ENCODE measurements around the gene CST5. TPM values are rescaled to one million over a fixed set of nuclear protein-coding genes. Genes with fewer than 3 reads are reported as not detected.

The CST5 gene, protein sequence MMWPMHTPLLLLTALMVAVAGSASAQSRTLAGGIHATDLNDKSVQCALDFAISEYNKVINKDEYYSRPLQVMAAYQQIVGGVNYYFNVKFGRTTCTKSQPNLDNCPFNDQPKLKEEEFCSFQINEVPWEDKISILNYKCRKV
- not detected for total RNA-seq

DNA sequence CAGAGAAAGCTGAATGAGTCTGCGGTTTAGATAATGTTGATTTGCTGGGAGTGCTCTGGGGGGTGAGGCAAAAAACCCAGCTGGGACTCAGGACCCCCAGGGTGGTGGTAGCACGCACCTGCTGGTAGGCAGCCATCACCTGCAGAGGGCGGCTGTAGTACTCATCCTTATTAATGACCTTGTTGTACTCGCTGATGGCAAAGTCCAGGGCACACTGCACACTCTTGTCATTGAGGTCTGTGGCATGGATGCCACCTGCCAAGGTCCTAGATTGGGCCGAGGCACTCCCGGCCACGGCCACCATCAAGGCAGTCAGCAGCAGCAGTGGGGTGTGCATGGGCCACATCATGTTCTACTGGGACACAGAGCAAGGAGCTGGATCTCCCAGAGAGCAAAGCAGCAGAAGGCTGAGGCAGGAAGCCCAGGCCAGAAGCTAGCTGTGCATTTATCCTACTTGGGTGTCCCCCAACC, at the start of gene CST5:
Gene CST5 (minus strand): TSS at position 421 of the 471 bp plus-strand sequence. CDS start 72 bp downstream, at position 349.
- ATAC-seq = no peak
- Mint-ChIP-seq H3K27me3 (no peaks in the 10 kb centered on the region), H3K9me3 (ENCODE audit: low read depth) (no peaks in the 10 kb centered on the region), H3K36me3 (ENCODE audit: low read depth) (no peaks in the 10 kb centered on the region), H3K27ac (no peak within 1 kb of the TSS), H3K4me3 (no peak within 1 kb of the TSS), H3K4me1 (peaks cover 21% of the 10 kb centered on the region)
- intact Hi-C loops (cut with DNase I, micrococcal nuclease) = loop anchor here in 1 of 2 experiments (5.0 to 10.0 kb wide), 2 partner anchors 38 to 75 kb away; no protein-coding TSS in a partner anchor
- ChIA-PET CTCF (interaction anchor here (0.6 kb wide), 1 partner anchor 222 kb away, joined by 3 read pairs; no protein-coding TSS in a partner anchor), POLR2A (no interaction called here)
- DNase-seq = no peak

- H3K4me1 Mint-ChIP-seq = peaks cover 25% of the 10 kb centered on the region
- no peaks in the 10 kb centered on the region for H3K36me3 Mint-ChIP-seq (ENCODE audit: low read depth)
- DNase-seq (peak; percentile 73), ATAC-seq (peak; percentile 96)
- H3K27me3 Mint-ChIP-seq = no peaks in the 10 kb centered on the region
- no peak overlapping the region for H3K4me3 Mint-ChIP-seq
- ChIA-PET CTCF (interaction anchor here (0.7 to 2.9 kb wide), 2 partner anchors 9 to 40 kb away, joined by 3 to 17 read pairs; no protein-coding TSS in a partner anchor), POLR2A (no interaction called here)
- H3K9me3 Mint-ChIP-seq (ENCODE audit: low read depth) = peaks cover 5% of the 10 kb centered on the region
- H3K27ac Mint-ChIP-seq = no peak overlapping the region
- intact Hi-C loops (cut with DNase I, micrococcal nuclease) = no loop called here
Observed at GRCh38 chr20:23928788-23929187, 49.2 kb upstream of the CST5 start.

- no peaks in the 10 kb centered on the region for H3K36me3 Mint-ChIP-seq (ENCODE audit: low read depth)
- H3K27ac Mint-ChIP-seq = no peak overlapping the region
- CTCF ChIA-PET = interaction anchor here (0.7 to 2.9 kb wide), 2 partner anchors 10 to 39 kb away, joined by 3 to 17 read pairs; no protein-coding TSS in a partner anchor
- no peak overlapping the region for H3K4me3 Mint-ChIP-seq
- H3K4me1 Mint-ChIP-seq = peaks cover 25% of the 10 kb centered on the region
- DNase-seq = no peak
- H3K9me3 Mint-ChIP-seq (ENCODE audit: low read depth) = peaks cover 5% of the 10 kb centered on the region
- intact Hi-C loops (cut with DNase I, micrococcal nuclease) = no loop called here
- H3K27me3 Mint-ChIP-seq = no peaks in the 10 kb centered on the region
- POLR2A ChIA-PET = no interaction called here
- ATAC-seq = peak; percentile 8
Observed at GRCh38 chr20:23928353-23928752, 48.8 kb upstream of the CST5 start.

- ChIA-PET CTCF (interaction anchor here (1.6 to 2.9 kb wide), 2 partner anchors 11 kb away, joined by 5 to 17 read pairs; no protein-coding TSS in a partner anchor), POLR2A (no interaction called here)
- peaks cover 5% of the 10 kb centered on the region for H3K9me3 Mint-ChIP-seq (ENCODE audit: low read depth)
- H3K27me3 Mint-ChIP-seq = no peaks in the 10 kb centered on the region
- DNase-seq (no peak), ATAC-seq (no peak)
- intact Hi-C loops (cut with DNase I, micrococcal nuclease) = no loop called here
- H3K4me1 Mint-ChIP-seq = peaks cover 25% of the 10 kb centered on the region
- no peak overlapping the region for H3K27ac Mint-ChIP-seq
- H3K4me3 Mint-ChIP-seq = no peak overlapping the region
- no peaks in the 10 kb centered on the region for H3K36me3 Mint-ChIP-seq (ENCODE audit: low read depth)
Observed at GRCh38 chr20:23926944-23927872, 47.7 kb upstream of the CST5 start.

GRCh38 chr20:23926526-23926880, 47.0 kb upstream of the CST5 start:
- ATAC-seq (no peak), DNase-seq (no peak)
- intact Hi-C loops (cut with DNase I, micrococcal nuclease) = no loop called here
- H3K4me3 Mint-ChIP-seq = no peak overlapping the region
- H3K27me3 Mint-ChIP-seq = no peaks in the 10 kb centered on the region
- H3K4me1 Mint-ChIP-seq = peaks cover 25% of the 10 kb centered on the region
- peaks cover 5% of the 10 kb centered on the region for H3K9me3 Mint-ChIP-seq (ENCODE audit: low read depth)
- ChIA-PET POLR2A (no interaction called here), CTCF (interaction anchor here (1.6 kb wide), 1 partner anchor 12 kb away, joined by 5 read pairs; no protein-coding TSS in a partner anchor)
- H3K27ac Mint-ChIP-seq = no peak overlapping the region
- no peaks in the 10 kb centered on the region for H3K36me3 Mint-ChIP-seq (ENCODE audit: low read depth)

DNA sequence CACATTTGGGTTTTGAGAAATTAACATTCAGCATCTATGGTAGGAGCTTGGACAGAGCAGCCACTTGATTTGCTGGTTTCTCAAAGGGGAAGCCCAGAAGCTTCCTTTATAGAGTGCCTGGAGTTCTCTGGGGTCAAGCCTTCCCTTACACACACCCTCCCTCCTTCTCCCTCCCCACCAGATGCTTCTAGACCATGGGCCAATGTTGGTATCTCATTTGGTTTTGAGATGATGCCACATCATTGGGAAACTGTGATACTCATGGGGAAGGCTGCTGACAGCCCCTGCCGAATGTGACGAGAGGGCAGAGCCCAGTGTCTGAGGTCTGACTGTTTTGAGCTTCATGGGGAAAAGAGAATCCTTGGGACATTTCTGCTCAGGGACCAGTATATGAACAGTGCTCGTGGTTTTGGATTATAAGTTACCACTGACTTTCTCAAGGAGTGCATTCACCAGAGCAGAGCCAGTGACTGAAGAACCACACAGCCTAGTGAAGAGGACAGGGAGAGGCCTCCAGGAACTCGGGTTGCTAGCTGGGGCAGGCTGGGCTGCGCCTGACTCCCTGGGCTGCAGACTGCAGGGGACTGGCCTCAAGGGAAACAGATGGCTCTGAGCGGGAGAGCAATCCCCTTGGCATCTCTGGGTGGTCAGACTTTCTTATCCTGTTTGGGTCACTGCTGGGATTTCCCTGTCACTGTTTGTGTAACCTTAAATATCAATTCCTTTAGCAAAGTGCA, 46.4 kb upstream of the CST5 start:
- H3K36me3 Mint-ChIP-seq (ENCODE audit: low read depth) = no peaks in the 10 kb centered on the region
- no peak for DNase-seq
- intact Hi-C loops (cut with DNase I, micrococcal nuclease) = no loop called here
- no peak overlapping the region for H3K4me3 Mint-ChIP-seq
- CTCF ChIA-PET = interaction anchor here (1.6 kb wide), 1 partner anchor 12 kb away, joined by 5 read pairs; no protein-coding TSS in a partner anchor
- POLR2A ChIA-PET = no interaction called here
- no peaks in the 10 kb centered on the region for H3K27me3 Mint-ChIP-seq
- H3K27ac Mint-ChIP-seq = no peak overlapping the region
- ATAC-seq = no peak
- peaks cover 26% of the 10 kb centered on the region for H3K4me1 Mint-ChIP-seq
- peaks cover 5% of the 10 kb centered on the region for H3K9me3 Mint-ChIP-seq (ENCODE audit: low read depth)

GRCh38 chr20:23924751-23925150, 45.2 kb upstream of the CST5 start:
- H3K27me3 Mint-ChIP-seq = no peaks in the 10 kb centered on the region
- ChIA-PET POLR2A (no interaction called here), CTCF (interaction anchor here (0.8 kb wide), 1 partner anchor 9 kb away, joined by 4 read pairs; no protein-coding TSS in a partner anchor)
- DNase-seq (no peak), ATAC-seq (no peak)
- no peak overlapping the region for H3K27ac Mint-ChIP-seq
- intact Hi-C loops (cut with DNase I, micrococcal nuclease) = no loop called here
- H3K4me3 Mint-ChIP-seq = no peak overlapping the region
- H3K36me3 Mint-ChIP-seq (ENCODE audit: low read depth) = no peaks in the 10 kb centered on the region
- no peaks in the 10 kb centered on the region for H3K9me3 Mint-ChIP-seq (ENCODE audit: low read depth)
- peaks cover 38% of the 10 kb centered on the region for H3K4me1 Mint-ChIP-seq

GRCh38 chr20:23923891-23924435, 44.4 kb upstream of the CST5 start:
- ChIA-PET CTCF (no interaction called here), POLR2A (no interaction called here)
- intact Hi-C loops (cut with DNase I, micrococcal nuclease) = no loop called here
- Mint-ChIP-seq H3K36me3 (ENCODE audit: low read depth) (no peaks in the 10 kb centered on the region), H3K27ac (no peak overlapping the region), H3K27me3 (no peaks in the 10 kb centered on the region), H3K9me3 (ENCODE audit: low read depth) (no peaks in the 10 kb centered on the region), H3K4me3 (no peak overlapping the region), H3K4me1 (peaks cover 42% of the 10 kb centered on the region)
- DNase-seq = no peak
- no peak for ATAC-seq

DNA sequence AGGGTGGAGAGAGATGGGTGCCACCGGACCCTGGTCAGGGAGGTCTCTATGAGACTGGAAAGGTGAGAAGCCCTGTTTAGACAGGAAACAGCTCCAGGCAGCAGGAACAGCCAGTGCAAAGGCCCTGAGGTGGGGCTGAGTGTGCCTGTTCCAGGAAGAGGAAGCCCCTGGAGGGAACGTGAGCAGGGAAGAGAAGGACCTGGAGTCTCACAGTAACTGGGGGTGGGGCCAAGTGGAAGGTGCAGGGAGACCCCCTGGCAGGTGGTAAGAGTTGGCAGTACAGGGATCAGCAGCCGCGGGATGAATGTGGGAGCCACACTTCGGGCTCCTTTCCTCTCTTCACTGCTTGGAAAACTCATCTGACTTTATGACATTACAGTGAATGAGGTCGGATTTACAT, 43.8 kb upstream of the CST5 start:
- H3K27ac Mint-ChIP-seq = no peak overlapping the region
- H3K4me3 Mint-ChIP-seq = no peak overlapping the region
- H3K36me3 Mint-ChIP-seq (ENCODE audit: low read depth) = no peaks in the 10 kb centered on the region
- ChIA-PET CTCF (no interaction called here), POLR2A (no interaction called here)
- ATAC-seq (no peak), DNase-seq (no peak)
- H3K9me3 Mint-ChIP-seq (ENCODE audit: low read depth) = no peaks in the 10 kb centered on the region
- intact Hi-C loops (cut with DNase I, micrococcal nuclease) = no loop called here
- H3K27me3 Mint-ChIP-seq = no peaks in the 10 kb centered on the region
- peaks cover 42% of the 10 kb centered on the region for H3K4me1 Mint-ChIP-seq

- H3K27me3 Mint-ChIP-seq = no peaks in the 10 kb centered on the region
- no peaks in the 10 kb centered on the region for H3K36me3 Mint-ChIP-seq (ENCODE audit: low read depth)
- no peak overlapping the region for H3K27ac Mint-ChIP-seq
- no peak overlapping the region for H3K4me3 Mint-ChIP-seq
- H3K9me3 Mint-ChIP-seq (ENCODE audit: low read depth) = no peaks in the 10 kb centered on the region
- no peak for ATAC-seq
- no peak for DNase-seq
- peaks cover 42% of the 10 kb centered on the region for H3K4me1 Mint-ChIP-seq
- ChIA-PET POLR2A (no interaction called here), CTCF (no interaction called here)
- intact Hi-C loops (cut with DNase I, micrococcal nuclease) = no loop called here
Observed at GRCh38 chr20:23920408-23921325, 41.1 kb upstream of the CST5 start.

All from activated CD4-positive, alpha-beta T cell treated with anti-CD3 and anti-CD28 coated beads for 36 hours (primary cell).